ENCODE data around the gene ELP1.

DNA sequence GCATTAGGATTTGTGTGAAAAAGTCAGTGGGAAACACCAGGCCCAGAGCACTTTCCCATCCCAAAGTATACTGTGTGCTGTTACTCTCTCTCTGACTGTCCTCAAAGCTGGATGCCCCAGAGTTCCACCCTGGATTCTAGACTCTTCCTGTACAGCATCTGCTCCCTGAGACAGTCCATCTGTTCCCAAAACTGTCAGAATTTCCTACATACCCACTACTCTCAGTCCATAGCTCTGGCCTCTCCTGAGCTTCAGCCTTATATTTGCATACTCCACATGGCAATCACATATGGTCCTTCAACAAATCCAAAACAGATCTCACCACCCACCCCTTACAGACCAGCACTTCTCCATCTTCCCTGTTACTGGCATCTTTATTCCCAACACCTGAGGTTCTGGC lies 9.5 kb downstream of the ELP1 start:
- no peak for TF ChIP-seq TEAD4 (IDR thresholded peaks at IDR 0.05)
- TF ChIP-seq EP300 (IDR thresholded peaks at IDR 0.05; ENCODE audit: borderline replicate concordance) = no peak
- TF ChIP-seq EGR1 (IDR thresholded peaks at IDR 0.05) = no peak
- TF ChIP-seq, protein P1, sequence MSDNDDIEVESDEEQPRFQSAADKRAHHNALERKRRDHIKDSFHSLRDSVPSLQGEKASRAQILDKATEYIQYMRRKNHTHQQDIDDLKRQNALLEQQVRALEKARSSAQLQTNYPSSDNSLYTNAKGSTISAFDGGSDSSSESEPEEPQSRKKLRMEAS (IDR thresholded peaks at IDR 0.05) = no peak
- TF ChIP-seq TAF1 (IDR thresholded peaks at IDR 0.05; ENCODE audit: low read depth) = no peak
- TF ChIP-seq YY1 (IDR thresholded peaks at IDR 0.05; ENCODE audit: low read depth) = no peak
- no peak for TF ChIP-seq CEBPB (IDR thresholded peaks at IDR 0.05)
- TF ChIP-seq TCF12 (IDR thresholded peaks at IDR 0.05; ENCODE audit: low read depth) = no peak
- TF ChIP-seq, protein P2, sequence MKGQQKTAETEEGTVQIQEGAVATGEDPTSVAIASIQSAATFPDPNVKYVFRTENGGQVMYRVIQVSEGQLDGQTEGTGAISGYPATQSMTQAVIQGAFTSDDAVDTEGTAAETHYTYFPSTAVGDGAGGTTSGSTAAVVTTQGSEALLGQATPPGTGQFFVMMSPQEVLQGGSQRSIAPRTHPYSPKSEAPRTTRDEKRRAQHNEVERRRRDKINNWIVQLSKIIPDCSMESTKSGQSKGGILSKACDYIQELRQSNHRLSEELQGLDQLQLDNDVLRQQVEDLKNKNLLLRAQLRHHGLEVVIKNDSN (IDR thresholded peaks at IDR 0.05) = no peak
- TF ChIP-seq, protein P3, sequence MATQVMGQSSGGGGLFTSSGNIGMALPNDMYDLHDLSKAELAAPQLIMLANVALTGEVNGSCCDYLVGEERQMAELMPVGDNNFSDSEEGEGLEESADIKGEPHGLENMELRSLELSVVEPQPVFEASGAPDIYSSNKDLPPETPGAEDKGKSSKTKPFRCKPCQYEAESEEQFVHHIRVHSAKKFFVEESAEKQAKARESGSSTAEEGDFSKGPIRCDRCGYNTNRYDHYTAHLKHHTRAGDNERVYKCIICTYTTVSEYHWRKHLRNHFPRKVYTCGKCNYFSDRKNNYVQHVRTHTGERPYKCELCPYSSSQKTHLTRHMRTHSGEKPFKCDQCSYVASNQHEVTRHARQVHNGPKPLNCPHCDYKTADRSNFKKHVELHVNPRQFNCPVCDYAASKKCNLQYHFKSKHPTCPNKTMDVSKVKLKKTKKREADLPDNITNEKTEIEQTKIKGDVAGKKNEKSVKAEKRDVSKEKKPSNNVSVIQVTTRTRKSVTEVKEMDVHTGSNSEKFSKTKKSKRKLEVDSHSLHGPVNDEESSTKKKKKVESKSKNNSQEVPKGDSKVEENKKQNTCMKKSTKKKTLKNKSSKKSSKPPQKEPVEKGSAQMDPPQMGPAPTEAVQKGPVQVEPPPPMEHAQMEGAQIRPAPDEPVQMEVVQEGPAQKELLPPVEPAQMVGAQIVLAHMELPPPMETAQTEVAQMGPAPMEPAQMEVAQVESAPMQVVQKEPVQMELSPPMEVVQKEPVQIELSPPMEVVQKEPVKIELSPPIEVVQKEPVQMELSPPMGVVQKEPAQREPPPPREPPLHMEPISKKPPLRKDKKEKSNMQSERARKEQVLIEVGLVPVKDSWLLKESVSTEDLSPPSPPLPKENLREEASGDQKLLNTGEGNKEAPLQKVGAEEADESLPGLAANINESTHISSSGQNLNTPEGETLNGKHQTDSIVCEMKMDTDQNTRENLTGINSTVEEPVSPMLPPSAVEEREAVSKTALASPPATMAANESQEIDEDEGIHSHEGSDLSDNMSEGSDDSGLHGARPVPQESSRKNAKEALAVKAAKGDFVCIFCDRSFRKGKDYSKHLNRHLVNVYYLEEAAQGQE (IDR thresholded peaks at IDR 0.05; ENCODE audit: low read depth) = no peak
- no peak for TF ChIP-seq RAD21 (IDR thresholded peaks at IDR 0.05; ENCODE audit: low read depth)
- no peak for TF ChIP-seq NFIC (IDR thresholded peaks at IDR 0.05)
- TF ChIP-seq CREB1 (IDR thresholded peaks at IDR 0.05; ENCODE audit: low read depth) = no peak
